PC-9 (cell line): ENCODE measurements around the gene LCE1B.

Experiments
- CTCF ChIP-seq: fragments of 200-600 bp; sonication (generic); conservative IDR thresholded peaks from 2 replicates; pipeline ENCODE4 v1.6.1; 2017; ENCODE audit warnings: mixed run types, antibody characterized with exemption, mild to moderate bottlenecking, moderate library complexity
- EZH2 ChIP-seq: fragments of 200-600 bp; sonication (generic); IDR thresholded peaks from 2 replicates; pipeline ENCODE4 v1.8.0; 2017; ENCODE audit warnings: antibody characterized with exemption, low read depth

GRCh38 chr1:152842556-152842955 is 30.8 kb downstream of the LCE1B start, which contains the start of gene LCE6A:
- TF ChIP-seq CTCF (no peak), EZH2 (no peak)
